HL-60/S4 treated with phorbol 12-myristate 13-acetate at 8.2 ng/mL for 4 days and 3 days (cell line): ENCODE results near the gene MEX3A.
"Not testable (repeated sequence)": the region's sequence is repeated elsewhere in the genome, so short reads cannot be mapped to it uniquely, and the experiment has no call there.

Experiments
- in situ Hi-C: fragments of 300-500 bp; cut with MboI; formaldehyde crosslinking; loops from 2 replicates; pipeline ENCODE4 v1.15.0; 2022; ENCODE audit warnings: low sequenced_read_pairs

MEX3A gene

DNA sequence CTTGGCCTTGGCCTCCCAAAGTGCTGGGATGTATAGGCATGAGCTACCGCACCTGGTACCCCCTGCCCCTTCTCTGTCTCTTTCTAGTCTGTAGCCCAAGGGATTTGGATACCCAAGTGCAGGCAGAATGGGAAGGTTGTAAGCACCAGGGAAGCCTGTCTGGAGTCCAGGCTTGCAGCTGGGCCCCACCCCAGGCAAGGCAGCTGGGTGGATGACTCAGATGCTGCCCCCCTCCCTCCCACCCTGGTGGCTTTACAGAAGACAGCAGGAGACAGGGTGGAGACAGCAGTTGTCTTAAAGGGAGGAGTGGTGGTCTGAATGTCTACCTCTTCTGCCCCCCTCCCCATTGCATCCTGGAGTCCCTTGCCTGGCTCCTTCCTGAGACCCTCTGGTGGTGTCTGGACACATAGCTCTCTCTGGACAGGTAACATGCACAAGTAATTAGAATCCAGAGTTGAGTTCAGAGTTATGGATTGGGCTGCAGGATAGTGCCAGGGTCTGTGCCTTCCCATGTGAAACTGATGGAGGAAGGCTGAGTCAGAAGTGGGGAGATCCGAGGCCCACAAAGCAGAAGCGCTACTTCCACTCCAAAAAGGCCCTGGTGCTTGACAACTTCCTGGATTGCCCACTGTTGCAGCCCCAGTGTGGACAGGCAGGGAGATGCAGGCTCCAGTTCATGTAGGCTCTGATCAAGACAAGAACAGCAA lies 37.4 kb upstream of the MEX3A start:
- in situ Hi-C loops: no loop called here

DNA sequence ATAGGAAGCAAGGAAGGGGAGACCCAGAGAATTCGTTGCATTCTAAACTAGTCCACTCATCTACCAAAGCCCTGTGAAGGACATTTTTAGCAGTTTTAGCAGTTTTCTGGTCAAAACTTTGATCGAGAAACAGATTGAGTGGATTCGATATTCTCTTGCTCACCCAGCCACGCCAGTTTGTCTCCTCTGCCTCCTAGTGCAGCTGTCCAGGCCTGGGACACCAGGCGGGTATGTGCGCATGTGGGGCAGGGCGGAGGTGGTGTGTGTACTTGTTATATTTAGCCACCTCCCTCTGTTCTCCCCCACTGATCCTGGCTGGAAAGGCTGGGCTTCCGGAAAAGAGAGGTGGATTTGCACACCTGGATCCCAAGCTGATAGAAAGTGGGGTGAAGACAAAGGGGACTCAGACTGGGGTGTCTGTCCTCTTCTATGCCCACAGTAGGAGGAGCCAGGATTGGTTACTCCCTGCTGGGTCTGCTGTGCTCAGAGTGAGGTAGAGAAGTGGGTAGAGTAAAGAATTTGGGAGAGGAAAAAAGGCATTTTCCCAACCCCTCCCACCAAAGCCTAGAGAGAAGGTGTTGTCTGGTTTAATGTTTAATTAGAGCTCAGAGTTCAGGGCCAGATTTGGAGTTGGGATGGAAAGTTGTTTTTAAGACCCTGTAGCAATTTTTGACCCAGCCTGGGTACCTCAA lies 36.1 kb upstream of the MEX3A start:
- in situ Hi-C loops: no loop called here

DNA sequence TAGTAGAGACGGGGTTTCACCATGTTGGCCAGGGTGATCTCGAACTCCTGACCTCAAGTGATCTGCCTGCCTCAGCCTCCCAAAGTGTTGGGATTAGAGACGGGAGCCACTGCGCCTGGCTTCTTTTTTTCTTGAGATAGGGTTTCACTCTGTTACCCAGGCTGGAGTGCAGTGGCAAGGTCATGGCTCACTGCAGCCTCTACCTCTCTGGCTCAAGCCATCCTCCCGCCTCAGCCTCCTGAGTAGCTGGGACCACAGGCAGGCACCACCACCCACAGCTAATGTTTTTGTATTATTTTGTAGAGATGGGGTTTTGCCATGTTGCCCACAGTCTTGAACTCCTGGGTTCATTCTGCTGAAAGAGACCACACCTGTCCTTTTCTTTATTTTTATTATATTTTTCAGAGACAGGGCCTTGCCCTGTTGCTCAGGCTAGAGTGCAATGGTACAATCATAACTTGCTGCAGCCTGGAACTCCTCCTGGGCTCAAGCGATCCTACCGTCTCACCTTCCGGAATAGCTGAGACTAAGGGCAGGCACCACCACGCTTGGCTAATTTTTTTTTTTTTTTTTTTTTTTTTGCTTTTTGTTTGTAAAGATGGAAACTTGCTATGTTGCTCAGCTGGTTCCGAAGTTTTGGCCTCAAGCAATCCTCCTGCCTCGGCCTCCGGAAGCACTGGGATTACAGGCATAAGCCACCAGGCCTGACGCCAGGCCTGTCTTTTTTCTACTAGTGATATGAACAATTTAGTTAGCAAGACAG lies 35.3 kb upstream of the MEX3A start:
- in situ Hi-C loops: no loop called here

DNA sequence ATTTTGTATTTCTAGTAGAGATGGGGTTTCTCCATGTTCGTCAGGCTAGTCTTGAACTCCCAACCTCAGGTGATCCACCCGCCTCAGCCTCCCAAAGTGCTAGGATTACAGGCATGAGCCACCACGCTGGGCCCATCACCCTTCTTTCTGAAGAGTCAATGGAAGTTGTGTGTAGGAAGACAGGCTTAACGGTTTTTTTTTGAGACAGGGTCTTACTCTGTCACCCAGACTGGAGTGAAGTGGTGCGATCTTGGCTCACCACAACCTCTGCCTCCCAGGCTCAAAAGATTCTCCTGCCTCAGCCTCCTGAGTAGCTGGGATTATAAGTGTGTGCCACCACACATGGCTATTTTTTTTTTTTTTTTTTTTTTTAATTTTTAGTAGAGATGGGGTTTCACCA lies 34.5 kb upstream of the MEX3A start:
- in situ Hi-C loops: not testable (repeated sequence)

DNA sequence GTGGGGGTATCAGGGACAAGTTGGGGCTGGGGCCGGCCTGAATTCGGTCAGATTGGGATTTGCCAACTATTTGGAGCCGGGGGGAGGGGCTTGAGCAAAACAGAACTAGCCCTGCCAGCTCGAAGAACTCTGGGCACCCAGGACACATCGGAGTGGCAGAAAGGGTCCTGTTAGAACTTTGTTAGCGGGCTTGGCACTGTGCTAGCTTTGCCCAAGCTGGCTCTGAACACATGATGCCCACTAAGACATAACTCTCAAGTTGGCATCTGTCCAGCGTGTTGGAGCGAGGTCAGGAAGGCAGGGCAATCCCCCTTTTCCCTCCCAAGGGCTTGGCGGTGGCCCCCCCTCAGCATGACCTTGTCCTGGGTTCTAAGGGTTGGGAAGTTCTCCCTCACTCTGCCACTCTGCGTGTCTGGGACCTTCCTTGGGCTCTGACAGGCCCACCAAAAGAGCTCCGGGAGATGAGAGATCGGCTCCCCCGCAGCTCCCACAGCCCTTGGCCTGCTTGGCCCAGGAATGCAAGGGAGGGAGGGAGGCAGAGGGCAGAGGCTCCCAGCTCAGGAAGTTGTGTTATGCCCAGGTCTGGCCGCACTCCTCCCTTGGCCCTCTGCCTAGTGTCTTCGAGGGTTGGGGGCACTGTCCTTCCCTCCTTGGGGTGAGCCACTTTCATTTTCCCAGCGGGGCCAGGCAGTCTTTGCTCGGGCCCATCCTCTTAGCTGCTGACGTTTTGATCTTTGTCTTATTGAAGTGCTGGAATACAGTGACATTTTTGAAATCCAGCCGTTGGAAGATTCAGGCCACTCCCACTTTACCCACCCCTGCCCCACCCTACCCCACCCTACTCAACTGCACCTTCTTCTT lies 33.5 kb upstream of the MEX3A start:
- in situ Hi-C loops: no loop called here

DNA sequence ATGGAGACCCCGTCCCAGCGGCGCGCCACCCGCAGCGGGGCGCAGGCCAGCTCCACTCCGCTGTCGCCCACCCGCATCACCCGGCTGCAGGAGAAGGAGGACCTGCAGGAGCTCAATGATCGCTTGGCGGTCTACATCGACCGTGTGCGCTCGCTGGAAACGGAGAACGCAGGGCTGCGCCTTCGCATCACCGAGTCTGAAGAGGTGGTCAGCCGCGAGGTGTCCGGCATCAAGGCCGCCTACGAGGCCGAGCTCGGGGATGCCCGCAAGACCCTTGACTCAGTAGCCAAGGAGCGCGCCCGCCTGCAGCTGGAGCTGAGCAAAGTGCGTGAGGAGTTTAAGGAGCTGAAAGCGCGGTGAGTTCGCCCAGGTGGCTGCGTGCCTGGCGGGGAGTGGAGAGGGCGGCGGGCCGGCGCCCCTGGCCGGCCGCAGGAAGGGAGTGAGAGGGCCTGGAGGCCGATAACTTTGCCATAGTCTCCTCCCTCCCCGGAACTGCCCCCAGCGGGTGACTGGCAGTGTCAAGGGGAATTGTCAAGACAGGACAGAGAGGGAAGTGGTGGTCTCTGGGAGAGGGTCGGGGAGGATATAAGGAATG lies 32.8 kb upstream of the MEX3A start:
- in situ Hi-C loops: no loop called here

DNA sequence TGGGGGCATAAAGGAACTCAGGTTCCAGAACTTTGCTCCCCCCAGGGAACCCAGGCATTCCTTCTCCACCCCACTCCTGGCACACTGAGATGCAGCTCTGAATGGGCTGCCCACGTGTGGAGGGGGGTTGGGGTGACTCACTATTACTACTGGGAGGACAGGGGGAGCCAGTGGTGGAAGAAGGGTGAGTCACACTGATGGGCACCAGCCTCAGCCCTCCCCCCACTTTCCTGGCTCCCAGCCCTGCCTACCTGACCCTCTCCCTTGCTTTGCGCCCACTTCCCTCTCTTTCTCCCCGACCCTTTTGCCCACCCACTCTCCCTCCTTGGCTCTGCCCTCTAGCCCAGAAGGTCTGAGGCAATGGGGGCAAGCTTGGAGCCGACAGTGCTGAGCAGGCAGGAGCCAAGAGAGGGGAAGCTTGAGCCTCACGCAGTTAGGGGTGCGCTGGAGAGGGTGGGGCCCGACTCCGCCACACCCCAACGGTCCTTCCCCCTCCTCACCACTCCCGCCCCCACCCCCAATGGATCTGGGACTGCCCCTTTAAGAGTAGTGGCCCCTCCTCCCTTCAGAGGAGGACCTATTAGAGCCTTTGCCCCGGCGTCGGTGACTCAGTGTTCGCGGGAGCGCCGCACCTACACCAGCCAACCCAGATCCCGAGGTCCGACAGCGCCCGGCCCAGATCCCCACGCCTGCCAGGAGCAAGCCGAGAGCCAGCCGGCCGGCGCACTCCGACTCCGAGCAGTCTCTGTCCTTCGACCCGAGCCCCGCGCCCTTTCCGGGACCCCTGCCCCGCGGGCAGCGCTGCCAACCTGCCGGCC lies 32.0 kb upstream of the MEX3A start, which contains the start of gene LMNA:
Gene LMNA (plus strand): TSS at position 611 of the 818 bp plus-strand sequence. CDS start 208 bp downstream, outside the sequence.
- in situ Hi-C loops: no loop called here

DNA sequence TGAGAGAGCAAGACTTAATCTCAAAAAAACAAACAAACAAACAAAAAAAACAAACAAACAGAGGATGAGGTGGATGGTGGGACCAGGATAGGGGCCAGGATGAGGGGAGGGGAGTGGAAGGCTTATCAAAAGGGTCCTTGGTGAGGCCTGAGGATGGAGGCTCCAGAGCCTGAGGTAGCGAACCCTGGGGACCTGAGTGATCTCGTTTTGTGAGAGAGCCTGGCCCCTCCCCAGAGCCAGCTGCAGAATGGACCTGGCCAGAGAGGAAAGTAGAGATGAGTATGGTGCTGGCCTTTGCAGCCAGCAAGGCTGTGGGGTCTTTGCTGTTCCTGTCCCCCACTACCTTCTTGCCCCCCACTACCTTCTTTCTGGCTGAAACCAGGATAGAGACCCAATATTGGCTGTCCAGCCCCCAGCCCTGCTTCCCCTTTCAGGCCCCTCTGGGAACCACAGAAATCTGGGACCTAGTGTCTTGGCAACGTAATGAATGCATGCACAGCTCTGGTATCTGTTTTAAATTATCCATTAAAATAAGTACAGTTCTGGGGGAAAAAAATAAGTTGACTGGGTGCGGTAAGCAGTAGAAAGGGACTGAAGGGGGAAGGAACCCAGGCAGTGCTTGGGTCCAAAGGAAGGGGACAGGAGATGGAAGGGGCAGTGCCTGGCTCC lies 31.2 kb upstream of the MEX3A start:
- in situ Hi-C loops: no loop called here

DNA sequence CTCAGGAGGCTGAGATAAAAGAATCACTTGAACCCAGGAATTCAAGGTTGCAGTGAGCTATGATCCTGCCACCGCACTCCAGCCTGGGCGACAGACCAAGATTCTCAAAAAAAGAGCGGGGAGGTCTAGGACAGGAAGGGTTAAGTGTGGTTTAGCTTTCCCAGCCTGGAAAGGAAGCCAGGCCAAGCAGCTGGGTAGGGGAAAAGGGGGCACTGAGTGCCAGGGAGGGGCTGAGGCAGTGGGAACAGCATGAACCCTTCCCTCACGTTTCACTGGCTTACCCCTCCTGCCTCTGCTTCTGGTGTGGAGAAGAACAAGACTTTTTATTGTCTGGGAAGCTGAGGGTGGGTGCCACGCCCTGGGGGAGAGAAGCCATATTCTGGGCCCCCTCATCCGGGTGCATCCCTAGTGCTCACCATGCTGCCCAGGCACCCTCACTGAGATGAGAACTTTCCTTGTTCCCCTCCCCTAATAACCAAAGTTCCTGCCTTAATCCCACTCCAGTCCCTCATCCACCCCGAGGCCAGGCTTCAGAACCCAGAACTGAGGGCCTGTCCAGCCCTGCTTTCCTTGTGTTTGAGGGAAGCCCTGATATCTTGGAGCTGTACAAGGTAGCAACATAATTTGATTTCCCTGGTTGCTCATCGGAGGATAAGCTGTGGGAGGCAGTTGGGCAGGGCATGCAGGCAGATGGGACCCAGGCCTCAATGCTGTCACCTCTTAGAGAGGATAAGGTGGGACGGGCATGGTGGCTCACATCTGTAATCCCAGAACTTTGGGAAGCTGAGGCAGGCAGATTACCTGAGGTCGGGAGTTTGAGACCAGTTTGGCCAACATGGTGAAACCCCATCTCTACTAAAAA lies 30.2 kb upstream of the MEX3A start:
- in situ Hi-C loops: no loop called here

DNA sequence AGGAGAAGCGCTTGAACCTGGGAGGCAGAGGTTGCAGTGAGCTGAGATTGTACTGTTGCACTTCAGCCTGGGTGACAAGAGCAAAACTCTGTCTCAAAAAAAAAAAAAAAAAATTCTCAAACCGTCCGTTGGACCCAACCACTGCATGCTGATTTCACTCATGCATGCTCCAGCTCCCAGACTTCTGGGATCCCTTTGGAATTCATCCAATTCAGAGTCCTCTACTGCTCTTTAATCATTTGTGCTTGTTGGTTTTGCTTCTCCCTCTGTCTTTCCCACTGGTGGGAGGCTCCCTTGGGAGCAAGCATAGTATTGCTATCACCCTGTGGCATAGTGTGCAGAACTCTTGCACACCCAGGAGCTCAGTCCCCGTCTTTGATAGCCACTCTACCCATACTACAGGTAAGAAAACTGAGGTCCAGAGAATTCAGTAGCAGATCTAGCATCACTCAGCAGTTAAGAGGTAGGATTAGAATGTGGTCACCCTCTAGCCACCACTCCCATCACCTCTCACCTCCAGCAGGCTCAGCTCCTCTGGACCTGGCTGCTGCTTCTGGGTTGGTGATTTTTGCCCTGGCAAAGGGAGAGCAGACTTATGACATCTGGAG lies 29.2 kb upstream of the MEX3A start:
- in situ Hi-C loops: no loop called here

DNA sequence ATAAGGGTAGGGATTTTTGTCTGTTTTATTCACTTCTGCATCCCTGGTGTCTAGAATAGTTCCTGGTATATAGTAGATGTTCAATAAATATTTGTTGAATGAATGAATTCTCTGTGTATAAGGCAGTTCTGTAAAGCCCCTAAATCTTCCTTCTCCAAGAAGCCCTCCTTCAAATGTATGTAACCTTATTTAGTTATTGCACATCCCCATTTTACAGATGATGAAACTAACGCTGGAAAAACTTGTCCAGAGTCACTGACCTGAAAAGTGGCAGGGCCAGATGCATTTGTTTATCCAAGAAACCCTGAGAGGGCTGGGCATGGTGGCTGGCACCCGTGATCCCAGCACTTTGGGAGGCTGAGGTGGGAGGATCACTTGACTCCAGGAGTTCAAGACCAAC lies 28.0 kb upstream of the MEX3A start:
- in situ Hi-C loops: no loop called here

DNA sequence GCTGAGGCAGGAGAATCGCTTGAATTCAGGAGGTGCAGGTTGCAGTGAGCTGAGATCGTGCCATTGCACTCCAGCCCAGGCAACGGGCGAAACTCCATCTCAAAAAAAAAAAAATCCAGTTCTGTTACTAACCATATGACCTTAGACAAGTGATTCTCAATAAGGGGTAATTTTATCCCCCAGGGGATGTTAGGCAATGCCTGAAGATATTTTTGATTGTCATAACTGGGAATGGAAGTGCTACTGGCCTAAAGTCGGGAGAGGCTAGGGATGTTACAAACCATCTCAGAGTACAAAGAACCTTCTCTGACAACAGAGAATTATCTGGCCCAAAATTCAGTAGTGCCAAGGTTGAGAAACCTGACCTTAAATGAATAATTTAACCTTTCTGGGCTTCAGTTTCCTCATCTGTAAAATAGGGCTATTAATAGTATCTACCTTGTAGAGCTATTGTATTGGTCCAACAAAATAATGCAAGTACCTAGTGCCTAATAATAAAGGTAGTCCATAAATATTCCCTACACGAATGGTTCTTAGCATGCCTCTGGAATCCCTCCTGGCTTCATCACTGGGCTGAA lies 26.5 kb upstream of the MEX3A start:
- in situ Hi-C loops: no loop called here

DNA sequence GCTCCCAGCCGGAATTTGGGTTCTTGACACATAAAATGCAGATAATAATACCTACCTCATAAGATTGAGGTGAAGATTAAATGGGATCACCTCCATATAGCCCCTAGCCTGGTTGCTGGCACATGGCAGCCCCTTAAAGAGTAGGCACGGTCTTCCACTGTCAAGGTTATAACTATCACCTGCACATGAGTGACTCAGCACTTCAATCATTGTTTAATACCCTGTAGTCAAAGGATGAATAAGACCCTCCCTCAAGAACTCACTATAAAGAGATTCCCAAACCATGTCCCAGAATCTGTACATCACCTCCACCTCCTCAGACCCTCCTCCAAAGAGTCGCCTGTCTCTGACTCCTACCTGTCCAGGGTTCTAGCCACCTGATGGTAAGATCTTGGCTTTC lies 25.8 kb upstream of the MEX3A start:
- in situ Hi-C loops: no loop called here

DNA sequence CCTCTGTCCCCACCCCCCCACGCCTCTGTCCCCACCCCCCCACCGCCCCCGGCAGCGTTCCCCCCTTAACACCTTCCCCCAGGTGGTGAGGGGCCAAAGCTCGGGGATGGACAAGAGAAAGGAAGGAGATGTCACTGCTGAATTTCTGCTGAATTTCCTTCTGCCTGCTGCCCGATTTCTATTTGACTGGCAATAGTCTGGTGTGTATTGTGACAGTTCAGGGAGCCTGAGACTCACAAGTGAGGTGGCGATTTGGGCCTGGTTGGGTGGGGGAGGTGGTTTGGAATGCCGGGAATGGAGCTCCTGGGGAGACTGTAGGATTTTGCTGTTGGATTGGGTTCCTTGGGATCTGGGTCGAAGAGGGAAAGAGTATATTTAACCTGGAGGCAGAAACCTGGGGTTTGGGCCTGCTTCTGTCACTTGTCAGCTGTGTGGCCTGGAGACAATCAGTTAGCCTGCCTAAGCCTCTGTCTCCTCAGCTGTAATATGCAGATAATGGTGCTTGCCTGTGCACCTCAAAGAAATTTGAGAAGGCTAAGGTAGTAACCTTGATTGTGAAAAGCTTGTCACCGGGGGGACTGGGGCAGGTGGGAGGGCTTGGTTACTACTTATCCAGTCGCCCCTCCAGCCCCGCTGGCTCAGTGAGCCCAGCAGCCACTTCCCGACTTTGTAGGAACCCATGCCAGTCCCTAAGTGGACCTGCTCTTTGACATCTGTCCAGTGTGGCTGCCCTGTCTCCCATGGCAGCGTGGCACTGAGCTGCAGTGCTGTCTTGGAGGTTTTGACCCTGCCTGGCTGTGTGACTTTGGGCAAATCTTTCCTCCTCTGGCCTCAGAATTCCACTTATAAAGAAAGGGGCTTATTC lies 24.6 kb upstream of the MEX3A start:
- in situ Hi-C loops: no loop called here

DNA sequence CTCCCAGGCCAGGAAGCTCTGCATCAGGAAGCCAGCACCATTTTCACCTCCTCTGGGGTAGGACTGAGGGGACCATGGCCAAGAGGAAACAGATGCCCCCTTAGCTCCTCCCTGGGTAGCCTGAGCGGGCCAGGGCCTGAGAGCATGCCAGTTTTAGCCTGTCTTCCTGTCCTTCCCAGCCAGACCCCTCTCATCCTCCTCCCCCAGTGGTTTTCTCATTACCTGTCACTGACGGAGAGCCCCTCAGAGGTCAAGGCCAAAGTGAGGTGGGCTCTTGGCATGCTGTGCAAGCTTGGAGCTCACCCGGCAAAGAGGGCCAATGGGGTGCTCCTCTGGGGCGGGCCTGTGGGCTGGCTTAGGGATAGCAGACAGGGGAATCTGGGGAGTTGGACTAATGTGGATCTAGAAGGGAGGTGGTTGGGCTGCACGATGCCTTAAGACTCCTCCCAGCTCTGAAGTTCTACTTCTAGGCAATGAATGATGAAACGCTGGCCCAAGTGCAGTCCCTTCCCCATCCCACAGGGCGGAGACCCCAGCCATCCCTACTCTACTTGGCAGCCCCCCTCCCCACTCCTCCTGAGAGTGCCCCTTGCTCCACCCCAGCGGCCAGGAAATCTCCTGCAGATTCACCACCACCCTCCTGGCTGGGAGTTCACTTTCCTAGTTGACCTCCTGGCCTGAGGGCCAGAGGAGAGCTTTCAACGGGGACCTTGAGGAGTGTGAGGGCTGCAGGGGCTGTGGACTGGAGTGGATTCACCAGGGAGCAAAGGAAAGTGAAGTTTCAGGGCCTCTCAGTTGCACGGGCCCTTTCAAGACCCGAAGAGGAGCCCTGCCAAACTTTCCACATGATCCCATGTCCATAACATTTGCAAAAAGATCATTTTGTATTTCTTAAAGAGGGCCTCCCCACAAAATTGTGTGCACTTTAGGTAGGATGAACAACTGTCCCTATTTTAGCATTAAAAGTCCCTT lies 22.9 kb upstream of the MEX3A start:
- in situ Hi-C loops: no loop called here
